Fibroblast of skin of scalp (primary cell): ENCODE measurements around the gene BANF2.
"Not testable (repeated sequence)": the region's sequence is repeated elsewhere in the genome, so short reads cannot be mapped to it uniquely, and the experiment has no call there.

Experiments
- DNase-seq: peaks from one replicate; pipeline ENCODE4 v3.0.0-alpha.2; 2013

BANF2 gene

DNA sequence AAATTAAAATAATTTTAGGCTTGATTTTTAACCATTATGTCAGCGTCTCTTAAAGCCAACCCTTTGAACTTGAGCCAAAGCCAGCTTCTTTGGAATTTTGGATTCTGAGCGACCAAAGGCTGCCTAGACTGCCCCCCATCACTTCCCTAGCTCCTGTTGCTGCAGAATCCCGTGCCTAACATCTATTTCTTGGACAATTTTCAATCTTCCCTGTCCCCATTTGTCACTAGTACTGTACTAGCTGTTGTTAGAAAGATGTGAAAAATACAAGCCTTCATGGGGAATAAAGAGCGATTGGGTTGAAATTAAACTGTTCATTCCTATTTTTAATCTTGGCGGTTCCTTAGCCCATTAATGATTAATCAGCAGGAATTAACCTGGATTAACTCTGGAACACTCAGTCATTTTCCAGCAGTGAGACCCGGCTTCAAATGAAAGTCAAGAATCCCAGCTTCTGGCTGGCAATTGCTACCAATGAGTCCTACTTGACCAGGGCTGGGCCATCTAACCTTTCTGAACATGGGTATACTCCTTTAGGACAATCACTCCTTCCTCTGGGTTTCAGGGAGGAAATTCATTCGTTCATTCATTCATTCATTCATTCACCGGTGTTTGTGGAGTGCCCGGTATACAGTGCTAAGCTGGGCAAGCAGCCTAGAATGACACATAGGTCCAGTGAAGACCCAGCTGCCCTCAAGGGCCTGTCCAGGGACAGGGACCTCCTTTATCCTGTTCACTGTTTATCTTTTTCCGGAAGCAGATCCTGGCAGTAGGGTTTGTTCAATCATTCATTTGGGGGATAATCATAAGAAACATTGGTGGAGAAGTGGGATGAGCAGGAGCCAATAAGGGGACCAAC lies 16.3 kb upstream of the BANF2 start:
- no peak for DNase-seq

DNA sequence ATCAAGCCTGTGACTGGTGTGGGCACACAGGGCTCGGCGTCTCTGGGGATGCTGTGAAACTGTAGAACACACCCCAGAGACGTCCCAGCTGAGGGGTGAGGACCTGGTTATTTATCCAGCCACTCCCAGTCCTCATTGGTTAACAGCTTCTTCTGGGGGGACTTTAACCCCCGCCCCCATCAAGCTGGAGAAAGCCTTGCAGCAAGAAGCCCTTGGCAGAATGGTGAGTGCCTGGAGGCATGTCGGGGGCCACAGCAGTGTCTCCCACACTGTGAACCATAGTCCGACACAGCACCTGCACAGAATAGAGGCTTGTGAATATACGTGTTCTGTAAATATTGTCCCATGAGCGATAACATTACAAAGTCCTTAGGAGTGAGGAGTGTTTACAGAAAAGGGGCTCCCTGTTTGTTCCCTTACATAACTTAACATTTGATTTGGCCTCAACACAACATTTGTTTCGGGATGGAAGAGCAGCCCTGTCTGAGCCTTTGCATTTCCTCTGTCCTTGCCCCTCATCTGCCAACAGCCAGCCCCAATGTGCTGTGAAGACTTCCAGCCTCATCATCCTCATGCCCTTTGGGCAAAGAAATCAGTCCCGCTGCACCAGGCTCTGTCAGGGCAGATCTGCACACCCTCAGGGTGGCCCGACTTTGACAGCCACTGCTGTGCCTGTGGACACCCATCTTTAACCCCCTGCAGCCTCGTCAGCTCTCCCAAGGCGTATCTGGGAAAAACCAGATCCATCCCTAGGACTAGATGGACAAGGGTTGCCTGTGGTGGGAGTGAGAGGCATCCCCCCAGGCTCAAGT lies 15.5 kb upstream of the BANF2 start:
- no peak for DNase-seq

DNA sequence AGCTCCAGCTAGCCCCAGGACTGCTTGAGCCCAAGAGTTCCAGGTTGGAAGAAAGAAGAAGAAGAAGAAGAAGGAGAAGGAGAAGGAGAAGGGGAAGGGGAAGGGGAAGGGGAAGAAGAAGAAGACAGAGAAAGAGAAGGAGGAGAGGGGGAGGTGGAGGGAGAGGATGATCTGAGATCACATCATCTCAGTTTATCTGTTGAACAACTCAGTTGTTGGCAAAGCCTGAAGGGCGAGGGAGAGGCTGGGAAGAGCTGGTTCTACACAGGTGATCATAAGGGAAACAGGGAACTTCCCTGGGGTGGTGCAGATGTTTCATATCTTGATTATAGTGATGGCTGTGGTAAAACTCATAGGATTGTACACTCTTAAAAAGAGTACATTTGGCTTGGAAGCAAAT lies 14.6 kb upstream of the BANF2 start:
- no peak for DNase-seq

DNA sequence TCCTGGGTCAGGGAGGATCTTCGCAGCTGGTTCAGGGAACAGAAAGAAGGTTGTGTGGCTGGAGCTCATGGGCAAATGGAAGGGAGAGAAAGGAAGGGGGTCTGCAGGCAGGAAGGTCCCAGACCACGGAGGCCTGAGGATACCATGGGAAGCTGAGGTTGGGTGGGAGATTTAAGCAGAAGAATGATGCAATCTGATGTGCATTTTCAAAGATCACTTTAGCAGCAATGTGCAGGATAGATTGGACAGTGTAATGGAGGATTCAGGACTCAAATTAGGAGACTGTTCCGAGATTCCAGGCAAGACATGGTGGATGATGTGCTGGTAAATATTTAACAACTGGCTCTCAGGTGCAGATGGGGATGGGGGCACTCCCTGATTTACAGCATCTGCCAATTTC lies 12.0 kb upstream of the BANF2 start:
- DNase-seq, result no peak

DNA sequence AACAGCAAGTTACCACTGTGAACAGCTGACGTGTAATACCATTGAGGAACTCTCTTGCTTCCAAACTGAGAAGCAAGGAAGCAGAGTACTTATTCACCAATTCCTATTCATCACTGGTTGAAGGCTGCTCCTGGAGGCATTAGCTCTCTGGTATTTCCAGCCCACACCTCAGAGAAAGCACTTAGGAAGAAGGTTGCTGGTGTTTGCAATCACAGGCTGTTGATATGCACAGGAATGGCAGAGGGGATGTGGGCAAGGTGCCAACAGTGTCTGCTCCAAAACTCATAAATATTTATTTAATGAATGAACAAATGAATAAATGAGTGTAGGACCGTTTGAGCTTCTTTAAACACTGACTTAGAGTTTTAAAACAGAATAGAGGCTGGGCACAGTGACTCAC lies 10.8 kb upstream of the BANF2 start:
- DNase-seq, result no peak

DNA sequence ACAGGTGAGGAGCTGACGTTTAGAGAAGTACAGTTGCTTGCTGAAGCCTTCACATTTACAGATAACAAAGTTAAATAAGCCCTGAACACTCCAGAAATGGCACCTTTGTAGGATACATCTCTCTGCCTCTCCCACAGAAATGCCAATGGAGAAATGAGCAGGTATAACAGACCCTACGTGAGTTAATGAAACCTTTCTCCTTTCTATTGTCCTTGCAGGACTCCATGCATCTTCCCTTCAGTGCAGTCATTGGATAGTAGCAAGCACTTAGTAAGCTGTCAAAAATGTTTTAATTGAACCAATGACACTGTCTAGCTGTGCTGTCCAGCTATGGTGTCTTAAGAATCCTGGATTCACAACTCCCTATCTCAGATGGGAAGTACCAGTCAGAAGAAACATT lies 9.6 kb upstream of the BANF2 start:
- no peak for DNase-seq

DNA sequence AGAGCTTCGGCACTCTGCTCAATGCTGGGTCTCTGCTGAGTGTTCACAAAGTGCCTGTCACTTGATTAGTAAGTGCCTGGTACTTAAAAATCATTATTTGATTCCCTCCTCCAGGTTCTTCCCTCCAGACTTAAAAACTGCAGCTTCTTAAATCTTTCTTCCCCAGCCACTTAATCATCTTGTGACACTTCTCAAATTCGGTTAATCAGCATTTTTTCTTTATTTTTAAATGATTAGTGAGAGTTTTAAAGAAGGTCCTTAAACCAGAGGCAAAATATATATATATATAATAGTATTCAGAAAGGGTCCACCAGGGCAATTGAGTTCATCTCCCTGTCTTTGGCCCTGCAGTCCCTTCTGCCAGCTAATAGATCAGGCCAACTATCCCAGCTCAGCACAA lies 8.0 kb upstream of the BANF2 start:
- no peak for DNase-seq

DNA sequence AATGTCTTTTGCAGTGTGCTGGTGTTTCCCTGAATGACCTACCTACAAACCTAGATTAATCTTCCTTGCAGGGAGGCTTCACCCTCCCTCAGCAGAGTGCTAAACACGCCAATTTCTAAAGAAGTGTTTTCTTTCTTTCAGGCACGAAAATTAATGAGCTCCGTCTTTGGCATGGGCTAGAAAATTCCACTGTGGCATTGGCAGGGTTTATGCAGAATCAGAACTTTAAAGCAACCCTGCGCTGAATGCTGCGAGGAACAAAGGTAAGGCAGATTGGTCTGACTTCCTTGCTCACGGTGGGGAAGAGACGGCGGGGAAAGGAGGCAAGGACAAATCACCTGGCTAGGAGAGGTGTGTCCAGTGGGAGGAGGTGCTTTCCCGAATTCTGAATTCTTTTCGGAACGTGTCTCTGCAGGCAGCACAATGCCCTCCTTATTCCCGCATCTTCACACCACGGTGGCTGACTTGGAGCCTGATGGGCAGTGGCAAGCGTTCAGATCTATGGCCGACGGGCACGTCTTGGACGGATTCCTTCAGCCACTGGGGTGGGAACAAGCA lies 6.2 kb upstream of the BANF2 start:
- DNase-seq, result no peak

DNA sequence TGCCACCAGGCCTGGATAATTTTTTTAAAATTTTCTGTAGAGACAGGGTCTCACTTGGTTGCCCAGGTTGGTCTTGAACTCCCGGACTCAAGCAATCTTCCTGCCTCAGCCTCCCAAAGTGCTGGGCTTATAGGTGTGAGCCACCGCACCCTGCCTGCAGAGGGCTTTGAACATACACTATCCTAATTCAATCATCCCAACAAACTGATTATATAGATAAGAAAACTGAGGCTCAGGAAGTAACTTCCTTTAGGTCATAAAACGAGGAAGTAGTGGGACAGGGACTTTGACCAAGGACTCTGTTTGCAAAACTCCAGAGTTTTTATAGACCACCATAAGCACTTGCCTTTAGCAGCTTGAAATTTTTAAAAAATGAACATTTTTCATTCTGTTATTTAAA lies 5.0 kb upstream of the BANF2 start:
- DNase-seq, result no peak

DNA sequence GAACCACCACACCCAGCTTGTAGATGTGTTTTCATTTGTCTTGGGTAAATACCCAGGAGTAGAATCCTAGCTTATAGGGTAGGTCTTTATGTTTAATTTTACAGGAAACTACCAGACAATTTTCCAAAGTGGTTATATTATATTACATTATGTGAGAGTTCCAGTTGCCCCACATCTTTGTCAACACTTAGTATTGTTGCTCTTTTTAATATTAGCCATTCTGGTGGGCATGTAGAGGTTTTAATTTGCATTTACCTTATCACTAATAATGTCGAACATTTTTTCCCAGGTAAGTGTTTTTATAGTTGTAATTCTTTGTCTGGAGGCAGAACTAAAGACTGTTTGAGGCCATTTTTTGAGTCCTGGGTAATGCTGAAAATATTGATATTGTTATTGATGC lies 3.5 kb upstream of the BANF2 start:
- no peak for DNase-seq

DNA sequence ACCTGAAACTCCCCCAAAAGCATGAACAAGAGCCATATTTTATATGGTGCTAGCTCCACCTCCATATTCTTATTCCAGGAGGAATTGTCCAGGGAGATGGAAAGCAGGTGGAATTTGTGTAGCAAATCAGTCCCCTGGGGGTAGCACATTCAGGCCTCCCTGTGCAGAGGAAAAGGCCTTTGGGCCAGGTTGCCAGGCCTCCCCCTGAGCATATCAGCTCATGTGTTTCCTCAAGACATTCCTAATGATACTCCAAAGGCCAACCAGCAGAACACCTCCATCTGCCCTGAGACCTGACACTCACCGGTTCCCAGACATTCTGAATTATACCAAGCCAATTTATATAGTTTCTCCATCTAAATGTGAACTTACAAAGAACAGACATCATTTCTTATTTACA lies 2.6 kb upstream of the BANF2 start:
- no peak for DNase-seq

DNA sequence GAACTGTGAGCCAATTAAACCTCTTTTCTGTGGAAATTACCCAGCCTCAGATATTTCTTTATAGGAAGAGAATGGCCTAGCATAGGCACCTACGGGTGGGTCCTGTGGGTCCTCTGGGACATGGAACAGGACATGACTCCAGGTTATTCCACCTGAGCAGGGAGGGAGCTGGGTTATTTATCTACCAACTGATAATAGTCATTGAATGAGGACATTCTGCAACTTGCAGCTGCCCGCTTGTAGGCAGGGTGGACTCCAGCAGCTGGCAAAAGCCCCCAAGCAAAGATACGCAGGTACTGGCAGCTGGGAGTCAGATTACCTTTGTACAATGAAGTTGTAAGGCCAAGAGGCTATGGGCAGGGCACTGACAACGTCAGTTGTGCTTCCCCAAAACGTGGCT lies 1.4 kb upstream of the BANF2 start:
- DNase-seq, result no peak

DNA sequence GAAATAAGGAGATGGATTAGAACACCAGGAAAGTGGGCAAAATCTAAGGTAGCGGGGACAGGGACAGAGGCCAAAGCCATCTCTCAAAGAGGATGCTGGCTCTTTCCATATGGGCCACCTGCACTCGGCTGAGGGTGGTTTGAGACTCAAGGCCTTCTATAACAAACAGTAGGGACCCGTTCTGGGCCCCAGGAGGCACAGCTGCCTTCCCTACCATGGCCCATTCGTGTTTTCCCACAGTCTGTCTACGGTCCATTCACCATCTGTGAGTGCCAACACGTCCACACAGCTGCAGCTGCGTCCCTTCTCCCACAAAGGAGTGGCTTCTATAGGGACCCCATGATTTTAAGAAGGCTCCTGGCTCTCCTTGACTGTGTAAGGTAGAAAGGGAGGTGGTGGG lies 871 bp downstream of the BANF2 start:
- no peak for DNase-seq

DNA sequence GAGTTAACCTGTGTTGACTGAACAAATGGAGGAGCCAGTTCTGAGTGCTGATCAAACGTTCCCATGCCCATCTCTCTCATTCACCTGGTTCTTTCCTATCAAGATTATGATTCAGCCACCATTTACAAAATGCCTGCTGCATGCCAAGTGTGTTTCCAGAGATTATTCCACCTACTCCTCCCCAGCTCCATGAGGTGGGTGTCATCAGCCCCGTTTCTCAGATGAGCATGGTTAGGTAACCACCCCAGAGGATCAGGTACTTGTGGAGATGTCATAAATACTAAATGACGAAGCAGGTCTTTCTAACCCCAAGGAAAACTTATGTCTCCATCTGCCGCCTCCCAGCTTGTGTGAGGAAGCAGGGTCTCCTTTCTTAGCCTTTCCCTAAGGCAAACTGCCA lies 2.1 kb downstream of the BANF2 start:
- no peak for DNase-seq

DNA sequence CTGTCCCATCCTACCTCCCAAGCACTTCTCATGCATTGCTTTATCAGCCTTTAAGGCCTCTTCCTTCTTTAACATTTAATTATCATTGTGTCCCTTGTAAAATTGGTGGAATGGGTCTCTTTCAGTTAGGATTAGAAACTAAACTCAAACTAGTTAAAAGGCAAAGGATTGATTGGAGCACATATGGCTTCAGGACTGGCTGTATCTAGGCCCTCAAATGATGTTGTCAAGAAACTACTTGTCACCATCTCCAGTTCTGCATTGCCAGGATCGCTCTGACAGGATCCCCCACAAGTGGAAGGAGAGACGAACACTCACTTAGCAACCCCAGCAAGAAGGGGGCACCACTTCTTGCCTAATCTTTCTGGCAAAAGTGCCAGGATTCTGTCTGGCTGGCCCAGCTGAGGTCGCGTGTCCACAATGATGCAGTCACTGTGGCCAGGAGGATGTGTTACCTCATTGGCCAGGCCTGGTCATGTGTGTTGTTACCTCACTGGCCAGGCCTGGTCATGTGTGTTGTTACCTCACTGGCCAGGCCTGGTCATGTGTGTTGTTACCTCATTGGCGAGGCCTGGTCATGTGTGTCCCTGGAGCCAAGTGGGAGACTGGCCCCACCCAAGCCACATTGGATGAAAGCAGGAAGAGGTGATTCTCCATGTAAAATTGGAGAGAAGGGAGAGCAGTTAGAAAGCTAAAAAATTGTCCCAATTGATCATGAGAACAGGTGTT lies 5.0 kb downstream of the BANF2 start:
- DNase-seq, result no peak

DNA sequence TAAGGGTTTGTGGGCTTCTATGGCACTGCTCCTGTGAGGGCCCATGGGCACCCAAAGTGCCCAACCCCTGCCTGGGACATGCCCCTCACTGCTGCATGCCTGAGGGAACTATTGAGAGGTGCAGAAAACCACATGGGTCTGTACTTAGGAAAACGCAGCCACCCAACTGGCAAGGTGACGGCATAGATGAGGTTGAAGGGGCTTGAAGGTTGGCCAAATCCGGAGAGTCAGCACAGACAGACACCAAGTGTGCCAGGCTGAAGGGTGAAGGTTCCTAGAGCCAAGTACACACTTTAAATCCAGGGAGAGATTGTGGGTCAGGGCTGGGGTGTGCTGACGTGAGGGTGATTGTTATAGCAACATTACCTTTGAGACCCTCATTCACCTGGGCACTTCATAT lies 6.2 kb downstream of the BANF2 start:
- DNase-seq, result no peak

DNA sequence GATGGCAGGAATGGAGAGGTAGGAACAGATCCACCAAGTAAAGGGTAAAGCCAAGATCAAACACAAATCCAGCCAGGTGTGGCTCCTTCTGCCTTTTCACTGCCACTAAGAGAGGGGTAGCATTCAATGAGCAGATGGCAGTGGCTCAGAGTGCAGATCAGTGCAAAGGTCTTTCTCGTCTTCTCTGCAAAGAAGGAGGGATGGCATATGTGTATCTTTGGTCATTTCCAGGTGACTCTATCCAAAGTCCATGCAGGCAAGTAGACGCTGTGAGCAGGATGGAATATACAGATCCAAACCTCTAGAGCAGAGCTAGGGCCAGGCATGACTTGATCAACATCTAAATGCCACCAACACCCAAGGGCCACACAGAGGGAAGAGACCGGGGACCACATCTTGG lies 6.9 kb downstream of the BANF2 start:
- DNase-seq, result no peak

DNA sequence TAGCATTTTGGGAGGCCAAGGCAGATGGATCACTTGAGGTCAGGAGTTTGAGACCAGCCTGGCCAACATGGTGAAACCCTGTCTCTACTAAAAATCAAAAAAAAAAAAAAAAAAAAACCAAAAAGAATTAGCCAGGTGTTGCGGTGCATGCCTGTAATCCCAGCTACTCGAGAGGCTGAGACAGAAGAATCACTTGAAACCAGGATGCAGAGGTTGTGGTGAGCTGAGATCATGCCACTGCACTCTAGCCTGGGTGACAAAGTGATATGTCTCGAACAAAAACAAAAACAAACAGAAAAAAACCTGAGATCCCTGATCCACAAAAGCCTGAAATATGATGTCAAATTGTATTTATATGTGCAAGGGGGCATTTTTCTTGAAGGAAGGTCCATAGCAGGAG lies 8.2 kb downstream of the BANF2 start:
- DNase-seq, result not testable (repeated sequence)

DNA sequence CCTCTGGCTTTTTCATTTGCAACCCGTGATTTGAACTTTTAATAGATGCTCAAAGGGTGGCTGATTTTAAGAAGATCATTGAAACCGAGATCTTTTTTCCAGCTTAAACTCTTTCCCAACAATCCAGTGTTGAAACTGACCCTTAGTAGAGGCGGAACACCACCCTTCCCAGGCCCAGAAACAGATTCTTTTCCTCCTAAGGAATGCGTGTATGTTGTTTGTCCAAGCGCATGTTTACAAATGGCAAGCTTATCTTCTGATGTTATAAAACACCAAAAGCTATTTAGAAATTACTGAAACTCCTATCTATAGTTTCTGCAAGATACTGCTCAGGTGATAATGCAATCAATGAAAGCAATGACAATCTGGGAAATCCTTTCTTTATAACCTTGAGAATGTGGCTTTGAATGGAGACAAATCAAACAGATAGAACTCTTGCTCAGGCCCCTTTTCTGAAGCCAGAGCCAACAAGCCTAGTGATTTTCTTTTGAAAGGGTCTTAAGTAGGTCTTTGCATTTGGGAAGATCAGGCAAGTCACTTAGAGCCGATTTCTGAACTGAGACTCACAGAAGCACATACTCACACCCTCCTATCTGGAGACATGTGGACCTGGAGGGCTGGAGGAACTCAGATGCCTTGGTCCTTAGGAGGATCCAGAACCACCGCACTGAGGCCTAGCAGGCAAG lies 9.1 kb downstream of the BANF2 start:
- no peak for DNase-seq

DNA sequence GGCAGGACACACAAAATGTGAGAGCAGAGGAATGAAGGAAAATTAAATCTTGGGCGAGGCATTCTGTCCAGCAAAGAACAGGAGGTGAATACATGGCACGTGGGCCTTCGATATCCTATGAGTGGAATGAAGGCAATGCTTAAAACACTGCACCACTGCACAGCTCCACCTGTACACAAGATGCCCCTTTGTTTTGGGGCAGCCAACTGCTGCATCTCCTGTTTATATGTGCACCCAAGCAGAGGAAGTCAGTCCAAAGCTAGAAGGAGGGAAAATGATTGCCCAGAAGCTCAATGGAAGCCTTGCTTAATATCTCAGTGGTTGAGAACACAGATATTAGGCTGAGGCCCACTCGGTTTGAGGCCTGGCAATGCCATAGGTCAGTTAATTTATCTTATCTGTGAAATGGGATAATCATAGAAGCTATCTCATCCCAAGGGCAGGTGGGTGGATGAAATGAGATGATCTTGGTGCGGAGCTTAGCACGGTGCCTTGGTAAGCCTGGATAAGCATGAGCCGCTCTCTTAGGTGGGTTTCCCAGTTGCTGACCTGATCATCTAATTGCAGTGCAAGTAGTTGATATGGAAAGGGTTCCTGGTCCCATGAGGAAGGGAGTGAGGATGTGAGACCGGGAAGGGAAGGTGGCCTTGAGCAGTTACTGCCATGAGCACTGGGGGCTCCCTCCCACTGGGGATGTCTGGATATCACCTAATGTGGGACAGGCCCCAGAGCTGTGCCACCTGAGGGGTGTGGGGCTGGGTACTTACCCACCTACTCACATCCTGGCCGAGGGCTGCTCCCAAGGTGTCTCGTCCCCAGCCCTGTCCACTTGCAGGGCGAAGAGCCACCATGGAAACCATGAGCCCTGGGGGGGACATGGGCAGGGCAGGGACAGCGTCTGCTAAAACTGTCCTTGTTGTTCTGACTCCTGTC lies 9.9 kb downstream of the BANF2 start:
- no peak for DNase-seq
